Measurements from ENCODE around the gene CROCC2. TPM values are rescaled to one million over a fixed set of nuclear protein-coding genes. Genes with fewer than 3 reads are reported as not detected.
A peak's percentile ranks its signal among the peaks of the same experiment; 100 is the strongest.

CROCC2 gene
- total and polyA plus RNA-seq, 2 of the 13 experiments (the other 11 are each of a cell fraction or from before 2014, with no cell fraction given): not detected

- TF ChIP-seq, protein P1, sequence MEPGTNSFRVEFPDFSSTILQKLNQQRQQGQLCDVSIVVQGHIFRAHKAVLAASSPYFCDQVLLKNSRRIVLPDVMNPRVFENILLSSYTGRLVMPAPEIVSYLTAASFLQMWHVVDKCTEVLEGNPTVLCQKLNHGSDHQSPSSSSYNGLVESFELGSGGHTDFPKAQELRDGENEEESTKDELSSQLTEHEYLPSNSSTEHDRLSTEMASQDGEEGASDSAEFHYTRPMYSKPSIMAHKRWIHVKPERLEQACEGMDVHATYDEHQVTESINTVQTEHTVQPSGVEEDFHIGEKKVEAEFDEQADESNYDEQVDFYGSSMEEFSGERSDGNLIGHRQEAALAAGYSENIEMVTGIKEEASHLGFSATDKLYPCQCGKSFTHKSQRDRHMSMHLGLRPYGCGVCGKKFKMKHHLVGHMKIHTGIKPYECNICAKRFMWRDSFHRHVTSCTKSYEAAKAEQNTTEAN (CRISPR knock-in tag; conservative IDR thresholded peaks at IDR 0.05): peak; percentile 33; the same call in 1 of the 2 replicates
- no peak for TF ChIP-seq GLI4 (CRISPR knock-in tag; IDR thresholded peaks at IDR 0.05; ENCODE audit: borderline replicate concordance)
- 0 out of 2 replicates have a peak, but pooled peaks have one; percentile 2 for TF ChIP-seq ZNF510 (CRISPR knock-in tag; IDR thresholded peaks at IDR 0.05; ENCODE audit: low read depth)
- peak; percentile 88; the same call in 1 of the 2 replicates for TF ChIP-seq ZNF672 (CRISPR knock-in tag; IDR thresholded peaks at IDR 0.05)
- TF ChIP-seq ZNF430 (CRISPR knock-in tag; IDR thresholded peaks at IDR 0.05): no peak
- 0 out of 2 replicates have a peak, but pooled peaks have one; percentile 1 for TF ChIP-seq PRDM10 (CRISPR knock-in tag; IDR thresholded peaks at IDR 0.05; ENCODE audit: low read depth)
- TF ChIP-seq MXI1 (IDR thresholded peaks at IDR 0.05; ENCODE audit: borderline replicate concordance, low read depth, low read length): 0 out of 3 replicates have a peak, but pooled peaks have one; percentile 12
- no peak for TF ChIP-seq KLF16 (CRISPR knock-in tag; IDR thresholded peaks at IDR 0.05)
- TF ChIP-seq, protein P2, sequence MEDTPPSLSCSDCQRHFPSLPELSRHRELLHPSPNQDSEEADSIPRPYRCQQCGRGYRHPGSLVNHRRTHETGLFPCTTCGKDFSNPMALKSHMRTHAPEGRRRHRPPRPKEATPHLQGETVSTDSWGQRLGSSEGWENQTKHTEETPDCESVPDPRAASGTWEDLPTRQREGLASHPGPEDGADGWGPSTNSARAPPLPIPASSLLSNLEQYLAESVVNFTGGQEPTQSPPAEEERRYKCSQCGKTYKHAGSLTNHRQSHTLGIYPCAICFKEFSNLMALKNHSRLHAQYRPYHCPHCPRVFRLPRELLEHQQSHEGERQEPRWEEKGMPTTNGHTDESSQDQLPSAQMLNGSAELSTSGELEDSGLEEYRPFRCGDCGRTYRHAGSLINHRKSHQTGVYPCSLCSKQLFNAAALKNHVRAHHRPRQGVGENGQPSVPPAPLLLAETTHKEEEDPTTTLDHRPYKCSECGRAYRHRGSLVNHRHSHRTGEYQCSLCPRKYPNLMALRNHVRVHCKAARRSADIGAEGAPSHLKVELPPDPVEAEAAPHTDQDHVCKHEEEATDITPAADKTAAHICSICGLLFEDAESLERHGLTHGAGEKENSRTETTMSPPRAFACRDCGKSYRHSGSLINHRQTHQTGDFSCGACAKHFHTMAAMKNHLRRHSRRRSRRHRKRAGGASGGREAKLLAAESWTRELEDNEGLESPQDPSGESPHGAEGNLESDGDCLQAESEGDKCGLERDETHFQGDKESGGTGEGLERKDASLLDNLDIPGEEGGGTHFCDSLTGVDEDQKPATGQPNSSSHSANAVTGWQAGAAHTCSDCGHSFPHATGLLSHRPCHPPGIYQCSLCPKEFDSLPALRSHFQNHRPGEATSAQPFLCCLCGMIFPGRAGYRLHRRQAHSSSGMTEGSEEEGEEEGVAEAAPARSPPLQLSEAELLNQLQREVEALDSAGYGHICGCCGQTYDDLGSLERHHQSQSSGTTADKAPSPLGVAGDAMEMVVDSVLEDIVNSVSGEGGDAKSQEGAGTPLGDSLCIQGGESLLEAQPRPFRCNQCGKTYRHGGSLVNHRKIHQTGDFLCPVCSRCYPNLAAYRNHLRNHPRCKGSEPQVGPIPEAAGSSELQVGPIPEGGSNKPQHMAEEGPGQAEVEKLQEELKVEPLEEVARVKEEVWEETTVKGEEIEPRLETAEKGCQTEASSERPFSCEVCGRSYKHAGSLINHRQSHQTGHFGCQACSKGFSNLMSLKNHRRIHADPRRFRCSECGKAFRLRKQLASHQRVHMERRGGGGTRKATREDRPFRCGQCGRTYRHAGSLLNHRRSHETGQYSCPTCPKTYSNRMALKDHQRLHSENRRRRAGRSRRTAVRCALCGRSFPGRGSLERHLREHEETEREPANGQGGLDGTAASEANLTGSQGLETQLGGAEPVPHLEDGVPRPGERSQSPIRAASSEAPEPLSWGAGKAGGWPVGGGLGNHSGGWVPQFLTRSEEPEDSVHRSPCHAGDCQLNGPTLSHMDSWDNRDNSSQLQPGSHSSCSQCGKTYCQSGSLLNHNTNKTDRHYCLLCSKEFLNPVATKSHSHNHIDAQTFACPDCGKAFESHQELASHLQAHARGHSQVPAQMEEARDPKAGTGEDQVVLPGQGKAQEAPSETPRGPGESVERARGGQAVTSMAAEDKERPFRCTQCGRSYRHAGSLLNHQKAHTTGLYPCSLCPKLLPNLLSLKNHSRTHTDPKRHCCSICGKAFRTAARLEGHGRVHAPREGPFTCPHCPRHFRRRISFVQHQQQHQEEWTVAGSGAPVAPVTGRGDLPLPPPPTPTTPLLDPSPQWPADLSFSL (CRISPR knock-in tag; IDR thresholded peaks at IDR 0.05): peak; percentile 93
- no peak for TF ChIP-seq ZNF10 (CRISPR knock-in tag; IDR thresholded peaks at IDR 0.05; ENCODE audit: borderline replicate concordance, low read depth)
- peak; percentile 77 for TF ChIP-seq ZC3H13 (CRISPR knock-in tag; IDR thresholded peaks at IDR 0.05)
These were observed 55.1 kb downstream of the CROCC2 start (continued) for GRCh38 chr2:240960971-240961876.

Measured in HepG2 (cell line).